Stimulated activated CD4-positive, alpha-beta T cell treated with anti-CD3 and anti-CD28 coated beads, Interleukin-12 subunit alpha, Interleukin-12 subunit beta, amount 100 ng/mL, for 4 hours (primary cell): ENCODE measurements around the gene TRUB1.
"Not testable (repeated sequence)": the region's sequence is repeated elsewhere in the genome, so short reads cannot be mapped to it uniquely, and the experiment has no call there.

ENCODE experiments used
- DNase-seq: peaks from one replicate; pipeline ENCODE4 v3.0.0-alpha.2; 2020

TRUB1 gene

DNA sequence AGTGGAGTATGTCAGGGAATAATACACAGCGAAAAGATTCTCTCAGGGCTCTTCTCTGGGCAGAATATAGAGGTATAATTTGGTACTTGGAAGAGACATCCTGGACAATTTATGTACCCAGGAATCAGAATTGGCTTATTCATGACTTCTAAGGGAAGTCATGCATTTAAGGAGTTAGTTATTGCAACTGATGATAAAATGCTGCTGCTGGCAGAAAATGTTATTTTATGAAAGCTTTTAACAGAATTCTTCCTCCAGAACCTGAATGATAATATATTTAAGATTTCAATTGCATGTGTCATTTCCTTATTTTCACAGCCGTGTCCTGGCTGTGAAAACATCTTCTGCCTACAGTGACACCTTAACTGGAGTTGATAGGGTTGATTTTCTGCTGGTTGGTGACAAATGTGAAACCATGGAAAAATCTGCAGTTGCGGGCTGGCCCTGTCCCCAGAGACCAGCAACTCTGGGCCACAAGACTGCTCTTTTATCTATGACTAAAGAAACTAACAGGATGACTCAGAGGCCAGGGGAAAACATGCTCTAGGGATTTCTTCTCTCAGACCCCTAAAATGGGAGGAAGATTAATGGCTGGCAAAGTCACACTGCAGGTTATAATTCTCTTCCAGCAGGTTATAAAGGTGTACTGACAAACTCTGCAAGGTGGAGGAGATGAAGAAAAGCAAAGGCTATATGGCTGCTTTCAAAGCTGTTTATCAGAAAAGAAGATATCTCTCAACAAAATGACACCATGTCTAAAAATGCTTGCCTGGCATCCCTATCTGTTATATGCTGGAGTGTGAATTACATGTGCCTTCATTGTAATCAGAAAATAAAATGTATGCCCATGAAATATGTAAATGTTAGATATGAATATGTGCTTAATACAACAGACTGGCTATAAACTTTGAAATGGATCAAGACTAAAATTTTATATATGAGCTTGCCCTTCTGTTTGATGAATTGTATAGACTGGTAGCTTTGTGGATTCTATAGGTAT is 12.1 kb upstream of the TRUB1 start:
- DNase-seq: no peak

DNA sequence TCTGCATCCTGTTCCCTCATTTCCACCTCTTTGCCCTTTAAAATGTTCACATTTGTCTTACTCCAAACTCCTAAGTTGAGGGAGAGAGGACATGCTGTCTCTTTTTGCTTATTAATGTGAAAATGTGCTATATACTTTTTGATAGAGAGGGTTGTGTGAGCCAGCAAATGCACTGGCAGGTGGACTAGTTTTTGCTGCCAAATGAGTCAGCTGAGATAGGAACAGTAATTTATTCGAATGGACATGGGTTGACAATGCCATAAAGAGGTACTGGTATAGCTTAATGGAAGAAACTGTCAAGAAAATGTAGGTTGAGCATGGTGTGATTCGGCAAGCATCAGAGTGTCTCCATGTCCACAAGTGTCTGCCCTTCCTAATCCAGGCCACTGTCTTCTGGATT is 9.2 kb upstream of the TRUB1 start:
- no peak for DNase-seq

DNA sequence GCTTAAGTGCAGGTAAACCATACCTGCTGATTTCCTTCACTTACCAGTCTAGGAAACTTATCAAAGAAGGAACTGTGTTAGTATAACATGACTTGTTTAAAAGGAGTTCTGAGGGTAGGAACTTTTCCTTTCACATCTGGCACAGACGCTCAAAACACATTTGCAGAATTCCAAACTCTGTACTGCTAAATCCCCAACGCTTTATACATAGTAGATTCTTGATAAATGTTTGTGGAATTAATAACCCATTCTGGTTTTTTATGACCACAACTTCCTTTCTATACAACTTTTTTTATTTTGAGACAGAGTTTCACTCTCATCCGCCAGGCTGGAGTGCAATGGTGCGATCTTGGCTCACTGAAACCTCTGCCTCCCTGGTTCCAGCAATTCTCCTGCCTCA is 7.7 kb upstream of the TRUB1 start:
- no peak for DNase-seq

DNA sequence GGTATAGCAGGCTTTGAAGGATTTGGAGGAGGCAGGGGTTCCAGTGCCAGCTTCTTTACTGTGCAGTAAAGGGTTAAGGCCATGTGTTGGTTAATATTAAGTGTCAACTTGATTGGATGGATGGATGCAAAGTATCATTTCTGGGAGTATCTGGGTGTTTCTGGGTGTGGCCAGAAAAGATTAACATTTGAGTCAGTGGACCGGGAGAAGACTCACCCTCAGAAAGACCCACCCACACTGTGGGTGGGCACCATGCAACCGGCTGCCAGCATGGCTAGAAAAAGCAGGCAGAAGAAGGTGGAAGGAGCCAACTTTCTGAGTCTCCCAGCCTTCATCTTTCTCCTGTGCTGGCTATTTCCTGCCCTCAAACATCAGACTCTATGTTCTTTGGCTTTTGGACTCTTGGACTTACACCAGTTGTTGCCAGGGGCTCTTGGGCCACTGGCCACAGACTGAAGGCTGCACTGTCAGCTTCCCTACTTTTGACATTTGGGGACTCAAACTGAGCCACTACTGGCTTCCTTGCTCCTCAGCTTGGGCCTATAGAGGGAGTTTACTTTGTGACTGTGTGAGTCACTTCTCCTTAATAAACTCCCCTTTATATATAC is 6.8 kb upstream of the TRUB1 start:
- DNase-seq: no peak

DNA sequence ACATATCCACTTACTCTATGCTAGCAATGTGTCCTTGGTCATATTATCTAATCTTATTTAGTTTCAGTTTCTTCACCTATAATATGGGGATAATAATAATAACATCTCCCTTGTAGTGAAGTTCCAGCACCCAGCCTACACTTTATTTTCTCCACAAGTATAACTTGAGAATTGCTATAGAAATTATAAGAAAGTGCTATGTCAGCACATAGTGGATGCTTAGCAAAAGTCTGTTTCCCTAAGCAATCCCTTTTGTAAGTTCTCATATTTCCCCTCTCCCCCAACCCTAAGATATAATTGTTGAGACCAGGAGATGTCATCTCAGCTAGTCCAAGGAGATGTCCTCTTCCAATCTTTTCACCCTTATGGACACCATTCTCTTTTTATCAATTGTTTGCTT is 5.8 kb upstream of the TRUB1 start:
- DNase-seq: no peak

DNA sequence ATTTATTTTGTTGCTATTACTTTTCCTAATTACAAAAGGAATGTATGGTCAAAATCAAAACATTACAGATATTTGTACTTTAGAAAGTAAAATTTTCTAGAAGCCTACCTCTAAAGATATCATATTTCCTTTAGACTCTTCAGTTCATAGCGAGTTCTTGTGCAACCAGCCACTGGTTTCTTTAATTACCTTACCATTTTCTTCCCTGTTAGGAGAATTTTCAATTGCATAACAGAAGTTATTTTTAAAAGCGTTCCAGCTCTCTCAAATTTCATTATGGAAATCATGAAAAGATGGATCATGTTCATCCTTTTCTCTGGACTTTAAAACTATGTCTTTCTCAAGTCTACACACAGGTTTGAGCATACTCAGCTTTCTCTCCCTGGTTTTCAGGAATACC is 5.0 kb upstream of the TRUB1 start:
- no peak for DNase-seq

DNA sequence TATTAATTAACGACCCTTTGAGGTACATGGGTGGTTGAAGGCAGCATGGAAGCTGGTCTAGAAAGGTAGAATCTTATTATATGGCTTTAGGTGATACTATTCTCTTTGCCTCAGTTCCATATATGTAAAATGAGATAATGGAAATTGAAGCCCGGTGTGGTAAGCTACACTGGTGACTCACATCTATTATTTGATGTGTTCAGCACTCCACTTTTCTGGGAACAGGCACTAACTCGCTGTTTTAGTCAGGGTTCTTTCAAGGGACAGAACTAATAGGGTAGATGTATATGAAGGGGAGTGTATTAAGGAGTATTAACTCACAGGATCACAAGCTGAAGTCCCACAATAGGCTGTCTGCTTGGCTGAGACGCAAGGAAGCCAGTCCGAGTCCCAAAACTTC is 4.4 kb upstream of the TRUB1 start:
- no peak for DNase-seq

DNA sequence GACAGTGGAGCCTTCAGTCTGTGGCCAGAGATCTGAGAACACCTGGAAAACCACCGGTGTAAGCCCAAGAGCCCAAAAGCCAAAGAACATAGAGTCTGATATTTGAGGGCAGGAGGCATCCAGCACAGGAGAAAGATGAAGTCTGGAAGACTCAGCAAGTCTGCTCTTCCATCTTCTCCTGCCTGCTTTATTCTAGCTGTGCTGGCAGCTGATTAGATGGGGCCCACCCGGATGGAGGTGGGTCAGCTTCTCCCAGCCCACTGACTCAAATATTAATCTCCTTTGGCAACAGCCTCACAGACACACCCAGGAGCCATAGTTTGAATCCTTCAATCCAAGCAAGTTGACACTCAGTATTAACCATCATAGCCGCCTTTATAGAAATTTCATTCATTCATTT is 4.0 kb upstream of the TRUB1 start:
- DNase-seq: not testable (repeated sequence)

DNA sequence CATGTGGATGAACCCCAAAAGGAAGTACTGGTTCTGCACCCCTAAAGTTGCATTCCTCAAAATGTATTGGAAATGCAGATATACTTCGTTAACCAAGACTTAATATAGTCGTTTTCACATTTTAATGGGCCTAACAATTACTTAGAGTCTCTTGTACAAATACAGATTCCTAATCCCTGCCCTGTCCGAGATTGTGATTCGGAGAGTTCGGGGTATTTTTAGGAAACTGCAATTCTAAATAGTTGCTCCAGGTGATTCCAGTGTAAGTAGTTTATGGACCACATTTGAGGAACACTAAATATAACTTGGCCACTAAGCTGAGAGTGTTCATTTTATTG is 830 bp downstream of the TRUB1 start:
- no peak for DNase-seq

DNA sequence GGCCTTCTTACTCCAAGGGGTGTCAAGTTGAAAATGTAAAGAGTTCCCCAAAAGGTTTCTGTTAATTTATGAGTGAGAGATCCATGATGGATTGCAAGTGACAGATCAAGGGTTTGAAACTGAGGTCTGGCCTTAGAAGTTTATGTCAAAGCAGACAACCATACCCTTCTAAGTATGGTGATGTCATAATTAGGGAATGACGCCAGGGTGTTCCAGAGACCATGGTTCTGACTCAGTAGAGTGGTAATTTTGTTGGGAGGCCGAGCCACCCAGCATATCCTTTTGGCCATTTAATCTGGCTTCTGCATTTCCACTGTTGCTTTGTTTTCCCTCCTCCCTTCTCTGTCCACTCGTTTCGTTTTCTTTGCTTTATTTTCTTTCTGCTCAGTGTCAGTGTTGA is 2.7 kb downstream of the TRUB1 start:
- no peak for DNase-seq

DNA sequence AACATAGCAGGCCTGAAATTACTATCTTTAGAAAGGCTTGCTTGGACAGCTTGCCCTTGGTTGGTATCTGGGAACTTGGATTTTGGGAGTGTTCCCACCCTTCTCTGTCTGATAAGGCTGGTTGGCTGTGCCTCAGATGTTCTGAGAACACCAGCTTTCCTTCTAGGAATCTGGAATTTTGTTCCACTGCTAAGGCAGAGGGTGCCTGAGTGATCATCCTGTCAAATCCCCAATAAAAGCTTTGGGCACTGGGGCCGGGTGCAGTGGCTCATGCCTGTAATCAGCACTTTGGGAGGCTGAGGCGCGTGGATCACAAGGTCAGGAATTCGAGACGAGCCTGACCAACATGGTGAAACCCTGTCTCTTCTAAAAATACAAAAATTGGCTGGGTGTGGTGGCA is 5.0 kb downstream of the TRUB1 start:
- no peak for DNase-seq

DNA sequence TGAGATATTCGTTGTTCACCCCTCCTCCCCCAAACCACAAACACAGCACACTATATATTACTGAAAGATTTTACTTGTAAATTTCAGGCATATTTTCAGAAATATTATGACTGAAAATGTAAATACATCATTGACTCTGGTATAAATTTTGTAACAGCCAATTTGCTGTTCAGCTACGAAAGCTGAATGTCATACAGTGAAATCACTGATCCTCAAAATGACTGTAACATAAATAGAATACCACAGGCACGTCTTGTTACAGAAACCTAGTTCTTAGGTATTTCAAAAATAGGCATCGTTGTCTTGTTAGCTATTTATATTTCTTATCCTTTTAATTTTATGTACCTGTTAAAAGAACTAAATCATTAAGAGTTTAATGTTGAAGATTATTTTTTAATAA is 15.1 kb downstream of the TRUB1 start:
- no peak for DNase-seq

DNA sequence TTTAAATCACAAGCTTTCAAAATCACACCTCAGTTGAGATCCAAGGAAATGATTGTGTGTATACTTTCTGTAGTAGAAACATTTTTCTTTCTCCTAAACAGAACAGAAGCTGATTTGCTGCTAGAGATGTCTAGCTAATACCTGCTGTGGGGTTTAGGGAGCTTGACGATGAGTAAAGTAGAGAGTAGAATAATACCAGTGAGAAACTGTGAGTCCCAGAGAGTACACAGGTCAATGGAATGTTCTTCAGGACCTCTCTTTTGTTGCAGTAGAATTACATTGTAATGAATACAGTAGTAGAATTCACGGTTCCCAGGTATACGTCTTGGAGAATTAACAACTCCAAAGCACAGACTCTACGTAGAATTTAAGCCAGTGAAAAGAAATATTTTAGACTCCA is 18.0 kb downstream of the TRUB1 start:
- no peak for DNase-seq

DNA sequence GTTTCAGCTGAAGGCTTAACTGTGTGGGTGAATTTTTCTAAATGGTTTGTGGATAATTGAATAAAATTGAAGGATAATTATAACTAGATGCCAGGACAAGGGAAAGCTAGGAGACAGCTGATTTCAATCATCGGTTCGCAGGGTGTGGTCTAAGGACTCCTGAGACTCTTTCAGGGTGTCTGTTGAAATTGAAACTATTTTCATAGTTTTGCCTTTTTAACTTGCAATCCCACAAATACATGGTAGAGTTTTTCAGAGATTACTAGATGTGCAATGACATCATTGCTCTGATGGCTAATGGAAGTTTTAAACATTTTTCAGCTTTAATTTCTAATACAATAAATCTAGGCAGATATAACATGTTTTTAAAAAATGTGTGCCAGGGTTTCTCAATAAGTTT is 18.5 kb downstream of the TRUB1 start:
- no peak for DNase-seq

DNA sequence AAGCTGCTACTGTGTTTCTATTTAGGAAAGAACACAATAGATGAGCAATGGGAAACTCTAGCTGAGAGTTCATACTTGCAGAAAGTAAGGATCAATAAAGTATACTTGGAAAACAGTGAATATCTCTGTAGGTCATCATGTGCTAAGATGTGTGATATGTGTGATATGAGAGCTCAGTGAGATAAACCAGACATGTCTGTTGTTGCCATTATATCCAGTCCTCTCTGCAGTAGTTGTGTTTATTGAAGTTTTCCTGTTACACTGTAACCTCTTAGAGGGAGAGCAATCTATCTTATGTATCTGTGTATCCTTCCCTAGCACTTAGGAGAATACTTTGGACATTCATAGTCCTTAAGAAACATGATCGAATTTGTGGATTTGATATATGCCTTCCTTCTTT is 19.1 kb downstream of the TRUB1 start:
- no peak for DNase-seq

DNA sequence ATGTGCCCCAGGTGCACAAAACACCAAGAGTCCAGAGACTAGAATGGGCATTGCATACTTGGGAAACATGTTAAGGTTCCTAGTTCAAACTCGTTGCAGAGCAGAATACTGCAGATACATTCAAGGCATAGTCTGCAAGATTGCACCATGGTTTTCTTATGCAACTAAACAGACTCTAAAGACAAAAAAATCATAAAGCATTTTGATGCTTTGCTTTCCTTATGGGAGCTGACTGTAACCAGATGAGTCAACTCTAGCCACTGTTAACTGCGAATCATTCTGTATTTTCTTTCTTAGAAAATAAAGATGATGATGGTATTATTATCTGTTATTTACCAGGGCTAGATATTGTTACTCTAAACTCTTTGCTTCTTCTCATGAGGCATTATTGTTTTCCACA is 19.7 kb downstream of the TRUB1 start:
- no peak for DNase-seq

DNA sequence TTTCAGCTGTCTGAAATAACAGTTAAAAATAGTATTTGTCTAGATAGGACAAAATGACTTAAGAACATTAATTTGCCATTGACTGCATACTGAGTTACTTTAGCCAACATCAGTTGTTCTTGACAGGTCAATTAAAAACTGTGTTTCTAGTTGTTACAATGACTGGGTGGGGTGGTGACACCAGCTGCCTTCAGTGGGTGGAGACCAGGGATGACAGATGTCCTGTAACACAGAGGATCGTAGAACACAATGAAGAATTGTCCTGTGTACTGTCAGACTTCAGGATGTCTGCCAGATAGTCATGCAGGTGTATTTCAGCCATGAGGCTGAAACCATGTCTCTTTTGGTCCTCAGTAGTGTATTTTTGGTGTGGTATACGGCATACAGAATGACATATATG is 24.4 kb downstream of the TRUB1 start:
- no peak for DNase-seq

DNA sequence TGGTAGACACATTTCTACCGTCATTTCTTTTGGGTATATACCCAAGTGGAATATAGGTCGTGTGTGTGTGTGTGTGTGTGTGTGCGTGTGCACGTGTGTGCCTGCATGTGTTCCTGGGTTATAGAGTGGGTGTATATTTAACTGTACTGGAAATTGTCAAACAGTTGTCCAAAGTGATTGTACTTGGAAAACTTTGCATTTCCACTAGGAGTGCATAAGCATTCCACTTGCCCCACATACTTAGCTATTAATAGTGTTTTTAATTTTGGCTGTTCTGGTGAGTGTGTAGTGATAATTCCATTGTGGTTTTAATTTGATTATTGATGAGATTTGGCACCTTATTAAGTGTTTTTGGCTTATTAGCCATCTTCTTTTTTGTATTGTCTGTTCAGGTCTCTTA is 25.9 kb downstream of the TRUB1 start:
- DNase-seq: no peak

DNA sequence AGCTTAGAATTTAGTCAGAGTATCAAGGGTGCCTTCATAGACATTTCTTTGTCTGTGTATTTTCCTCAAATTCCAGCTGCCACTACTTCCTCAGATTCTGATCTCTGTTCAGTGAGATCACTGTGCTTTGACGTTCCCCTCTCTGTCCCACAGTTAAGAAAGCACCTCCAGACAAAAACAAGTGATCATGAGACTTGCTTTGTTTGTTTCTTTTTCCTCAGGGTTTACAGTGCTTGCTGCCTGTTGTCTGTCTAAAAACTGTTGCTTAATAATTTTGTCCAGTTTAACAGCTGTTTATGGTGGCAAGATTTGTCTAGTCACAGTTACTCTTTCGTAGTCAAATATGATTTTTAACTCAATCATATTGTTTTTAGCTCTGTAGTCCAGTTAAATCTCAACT is 29.1 kb downstream of the TRUB1 start:
- no peak for DNase-seq

DNA sequence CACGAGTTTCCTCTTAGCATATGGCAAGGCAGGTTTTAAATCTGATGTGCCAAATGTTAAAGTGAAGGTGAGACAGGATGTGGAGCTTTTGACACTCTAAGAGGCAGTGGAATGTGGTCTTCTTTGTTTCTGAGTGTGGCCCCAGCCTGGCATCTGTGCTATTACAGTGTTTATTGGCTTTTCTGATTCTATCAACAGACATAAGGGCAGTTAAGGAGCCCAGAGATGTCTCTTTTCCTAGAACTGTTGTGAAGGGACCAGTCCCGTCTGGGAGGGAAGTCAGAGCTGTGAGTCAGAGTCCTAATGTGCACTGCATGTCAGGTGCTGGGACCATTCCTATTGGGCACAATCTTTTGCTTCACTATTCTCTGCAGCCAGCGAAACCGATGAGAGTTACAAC is 32.5 kb downstream of the TRUB1 start:
- DNase-seq: no peak

DNA sequence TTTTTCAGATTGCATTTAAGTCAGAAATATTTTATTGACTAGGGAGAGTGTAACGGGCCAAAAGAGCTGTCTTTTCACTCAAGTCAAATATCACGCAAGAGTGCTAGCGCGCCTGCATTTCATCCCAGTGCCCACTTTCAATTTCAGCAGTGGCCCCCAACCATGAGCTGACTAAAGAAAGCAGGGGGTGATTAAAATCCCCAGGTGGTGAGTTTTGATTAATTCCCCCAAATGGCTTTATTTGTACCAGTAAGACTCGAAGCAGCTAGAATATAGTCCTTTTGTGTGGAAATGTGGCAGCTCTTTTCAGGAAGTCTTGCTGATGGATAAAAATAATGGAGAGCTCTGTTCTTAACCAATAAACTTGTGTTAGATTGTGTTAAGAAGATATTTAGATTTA is 35.3 kb downstream of the TRUB1 start:
- no peak for DNase-seq

DNA sequence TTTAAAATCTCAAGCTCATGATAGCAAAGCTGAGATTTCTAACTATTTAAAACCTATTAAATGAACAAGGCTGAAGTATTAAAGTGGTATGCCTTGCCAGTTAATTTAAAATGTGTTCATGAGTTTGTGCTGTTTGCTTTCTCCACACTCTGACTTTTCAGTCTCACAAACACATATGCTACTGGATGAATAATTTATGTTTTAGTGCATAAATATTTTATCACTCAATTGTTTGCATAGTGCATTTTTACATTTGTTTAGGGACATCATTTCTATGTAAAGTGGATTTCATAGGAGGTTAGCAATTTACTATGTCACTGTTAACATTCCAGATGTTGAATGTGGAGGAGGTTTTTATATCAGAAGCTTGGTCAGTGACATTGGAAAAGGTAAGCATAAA is 36.0 kb downstream of the TRUB1 start:
- DNase-seq: no peak

DNA sequence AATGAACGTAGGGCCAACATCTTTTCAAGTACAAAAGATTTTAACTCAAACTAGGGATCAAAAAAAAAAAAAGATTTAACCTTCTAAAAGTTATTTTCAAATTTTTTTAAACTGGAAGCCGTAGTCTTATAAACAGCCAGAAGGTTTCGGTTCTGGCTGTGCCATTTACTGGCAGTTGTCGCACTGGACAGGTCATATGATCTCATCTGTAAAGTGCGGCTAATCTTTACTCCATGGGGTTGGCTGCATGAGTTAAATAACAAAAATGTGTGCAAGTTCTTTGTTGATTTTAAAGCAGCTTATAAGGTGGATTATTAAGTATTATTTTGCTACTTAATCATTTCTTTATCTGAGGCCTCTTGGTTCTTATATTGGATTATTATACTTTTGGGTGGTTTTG is 36.6 kb downstream of the TRUB1 start:
- DNase-seq: no peak

DNA sequence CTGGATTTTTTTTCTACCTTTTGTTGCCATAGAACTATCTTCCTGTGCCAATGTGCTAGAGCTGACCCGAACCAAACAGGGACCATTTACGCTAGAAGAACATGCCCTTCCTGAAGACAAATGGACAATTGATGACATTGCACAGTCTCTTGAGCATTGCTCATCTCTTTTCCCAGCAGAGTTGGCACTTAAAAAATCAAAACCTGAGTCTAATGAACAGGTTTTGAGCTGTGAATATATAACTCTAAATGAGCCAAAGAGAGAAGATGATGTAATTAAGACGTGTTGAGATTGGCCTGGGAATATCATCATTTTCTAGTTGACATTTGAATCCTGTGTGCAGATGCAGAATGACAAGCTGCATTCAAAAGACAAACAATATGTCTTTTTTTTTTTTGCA is 37.1 kb downstream of the TRUB1 start:
- DNase-seq: no peak

DNA sequence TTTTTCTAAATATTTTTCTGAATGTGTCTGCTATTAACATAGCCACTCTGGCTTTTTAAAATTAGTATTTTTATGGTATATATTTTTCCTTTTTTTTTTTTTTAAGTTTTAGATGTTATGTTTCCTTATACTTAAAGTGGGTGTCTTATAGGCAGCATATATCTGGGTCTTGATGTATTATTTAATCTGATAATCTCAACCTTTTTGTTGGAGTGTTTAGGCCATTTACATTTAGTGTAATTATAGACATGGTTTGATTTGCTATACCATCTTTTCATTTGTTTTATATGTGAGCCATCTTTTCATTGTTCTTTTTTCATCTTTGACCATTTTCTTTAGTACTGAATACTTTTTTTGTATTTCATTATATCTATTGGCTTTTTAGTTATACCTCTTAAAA is 45.0 kb downstream of the TRUB1 start:
- DNase-seq: no peak
